ENCODE measurements around the gene HSPA12A. TPM values are rescaled to one million over a fixed set of nuclear protein-coding genes. Genes with fewer than 3 reads are reported as not detected.

Gene HSPA12A
- polyA plus RNA-seq, 1 donor (not counting 4 experiments of a cell fraction or from before 2014, with no cell fraction given), result 8.1 TPM

DNA sequence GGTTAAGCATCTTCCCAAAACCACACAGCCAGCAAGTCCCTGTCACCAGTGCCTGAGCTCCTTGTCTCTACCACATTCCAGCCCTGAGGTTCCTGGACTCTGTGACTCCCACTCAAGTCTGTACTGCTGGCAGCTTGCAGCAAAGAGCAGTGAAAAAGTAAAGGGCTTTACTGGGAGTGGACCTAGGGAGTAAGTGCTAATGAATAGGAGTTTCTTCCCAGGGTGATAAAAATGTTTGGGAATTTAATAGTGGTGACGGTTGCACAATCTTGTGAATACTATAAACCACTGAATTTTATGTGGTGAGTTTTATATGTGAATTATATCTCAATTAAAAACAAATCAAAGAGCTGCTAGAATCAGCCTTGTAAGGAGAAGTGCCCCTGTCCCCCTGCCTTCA is 22.6 kb downstream of the HSPA12A start:
- no peak for FAIRE-seq
- TF ChIP-seq, protein P1, sequence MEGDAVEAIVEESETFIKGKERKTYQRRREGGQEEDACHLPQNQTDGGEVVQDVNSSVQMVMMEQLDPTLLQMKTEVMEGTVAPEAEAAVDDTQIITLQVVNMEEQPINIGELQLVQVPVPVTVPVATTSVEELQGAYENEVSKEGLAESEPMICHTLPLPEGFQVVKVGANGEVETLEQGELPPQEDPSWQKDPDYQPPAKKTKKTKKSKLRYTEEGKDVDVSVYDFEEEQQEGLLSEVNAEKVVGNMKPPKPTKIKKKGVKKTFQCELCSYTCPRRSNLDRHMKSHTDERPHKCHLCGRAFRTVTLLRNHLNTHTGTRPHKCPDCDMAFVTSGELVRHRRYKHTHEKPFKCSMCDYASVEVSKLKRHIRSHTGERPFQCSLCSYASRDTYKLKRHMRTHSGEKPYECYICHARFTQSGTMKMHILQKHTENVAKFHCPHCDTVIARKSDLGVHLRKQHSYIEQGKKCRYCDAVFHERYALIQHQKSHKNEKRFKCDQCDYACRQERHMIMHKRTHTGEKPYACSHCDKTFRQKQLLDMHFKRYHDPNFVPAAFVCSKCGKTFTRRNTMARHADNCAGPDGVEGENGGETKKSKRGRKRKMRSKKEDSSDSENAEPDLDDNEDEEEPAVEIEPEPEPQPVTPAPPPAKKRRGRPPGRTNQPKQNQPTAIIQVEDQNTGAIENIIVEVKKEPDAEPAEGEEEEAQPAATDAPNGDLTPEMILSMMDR (optimal IDR thresholded peaks at IDR 0.05 in 1 of 3, IDR thresholded peaks at IDR 0.05 in 1 of 3, conservative IDR thresholded peaks at IDR 0.05 in 1 of 3; ENCODE audit: extremely low read depth in 1 of 3, insufficient read depth in 2 of 3, low read length in 3 of 3), result no peak
- no peak for TF ChIP-seq EZH2 (IDR thresholded peaks at IDR 0.05; ENCODE audit: low read length)

DNA sequence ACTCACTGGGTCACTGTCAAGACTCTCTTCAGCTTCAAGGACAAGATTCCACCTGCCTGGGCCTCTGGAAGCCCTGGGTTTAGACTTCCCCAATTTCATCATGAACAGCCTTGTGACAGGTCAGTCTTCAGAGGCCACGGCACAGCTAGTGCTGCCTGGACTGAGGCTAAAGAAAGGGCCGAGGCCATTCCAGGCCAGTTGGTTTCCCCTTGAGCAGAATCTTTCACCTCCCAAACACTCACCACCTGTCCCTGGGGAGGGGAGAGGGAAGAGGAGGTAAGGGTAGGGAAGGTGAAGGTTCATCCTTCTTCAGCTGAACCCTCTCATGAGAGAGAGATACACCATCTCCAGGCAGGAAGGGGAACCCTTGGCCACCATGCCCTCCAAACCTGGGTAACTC is 24.3 kb downstream of the HSPA12A start:
- Histone ChIP-seq H4K20me1 (ENCODE audit: control insufficient read depth, extremely low read depth, insufficient read depth, low read length) (no peaks in the 10 kb centered on the region), H3K27me3 (ENCODE audit: control insufficient read depth, extremely low read depth, insufficient read depth, low read length) (no peaks in the 10 kb centered on the region), H3K79me2 (ENCODE audit: control insufficient read depth, insufficient read depth, low read length) (no peaks in the 10 kb centered on the region), H2AFZ (ENCODE audit: control insufficient read depth, low read length) (no peak overlapping the region), H3K9me3 (ENCODE audit: control insufficient read depth, low read depth, low read length) (no peaks in the 10 kb centered on the region), H3K4me2 (ENCODE audit: control insufficient read depth, extremely low read depth, insufficient read depth, low read depth, low read length) (no peak overlapping the region), H3K36me3 (ENCODE audit: control insufficient read depth in 2 of 2, extremely low read depth in 1 of 2, insufficient read depth in 2 of 2, low read length in 2 of 2) (no peaks in the 10 kb centered on the region), H3K4me3 (ENCODE audit: control insufficient read depth in 2 of 3, extremely low read depth in 1 of 3, insufficient read depth in 2 of 3, low read depth in 1 of 3, low read length in 3 of 3) (no peak overlapping the region), H3K9ac (ENCODE audit: control insufficient read depth, extremely low read depth, insufficient read depth, low read length) (no peak overlapping the region), H3K9me1 (ENCODE audit: control insufficient read depth, extremely low read depth, insufficient read depth, low read length) (no peaks in the 10 kb centered on the region), H3K27ac (ENCODE audit: control insufficient read depth, insufficient read depth, low read length) (no peak overlapping the region), H3K4me1 (ENCODE audit: control insufficient read depth, extremely low read depth, insufficient read depth, low read length) (no peaks in the 10 kb centered on the region)
- DNase-seq (ENCODE audit: low read depth, low spot score) (no peak), FAIRE-seq (no peak)
- TF ChIP-seq, protein P1 (optimal IDR thresholded peaks at IDR 0.05 in 1 of 3, IDR thresholded peaks at IDR 0.05 in 1 of 3, conservative IDR thresholded peaks at IDR 0.05 in 1 of 3; ENCODE audit: extremely low read depth in 1 of 3, insufficient read depth in 2 of 3, low read length in 3 of 3), result no peak
- TF ChIP-seq EZH2 (IDR thresholded peaks at IDR 0.05; ENCODE audit: low read length), result no peak
- dilution Hi-C loops (cut with MboI; ENCODE audit: extremely low pct_ligation_motif_present, low sequenced_read_pairs), result no loop called here

More for the DNA sequence above, 22.6 kb downstream of the HSPA12A start:
- H3K79me2 ChIP-seq (ENCODE audit: control insufficient read depth, insufficient read depth, low read length), result no peaks in the 10 kb centered on the region
- H3K36me3 ChIP-seq (ENCODE audit: control insufficient read depth in 2 of 2, extremely low read depth in 1 of 2, insufficient read depth in 2 of 2, low read length in 2 of 2), result no peaks in the 10 kb centered on the region
- H3K4me1 ChIP-seq (ENCODE audit: control insufficient read depth, extremely low read depth, insufficient read depth, low read length), result no peaks in the 10 kb centered on the region
- no peak overlapping the region for H3K4me2 ChIP-seq (ENCODE audit: control insufficient read depth, extremely low read depth, insufficient read depth, low read depth, low read length)
- H3K4me3 ChIP-seq (ENCODE audit: control insufficient read depth in 2 of 3, extremely low read depth in 1 of 3, insufficient read depth in 2 of 3, low read depth in 1 of 3, low read length in 3 of 3), result no peak overlapping the region
- H3K9ac ChIP-seq (ENCODE audit: control insufficient read depth, extremely low read depth, insufficient read depth, low read length), result no peak overlapping the region
- no peak overlapping the region for H3K27ac ChIP-seq (ENCODE audit: control insufficient read depth, insufficient read depth, low read length)
- no peaks in the 10 kb centered on the region for H3K27me3 ChIP-seq (ENCODE audit: control insufficient read depth, extremely low read depth, insufficient read depth, low read length)
- DNase-seq (ENCODE audit: low read depth, low spot score), result no peak
- H3K9me3 ChIP-seq (ENCODE audit: control insufficient read depth, low read depth, low read length), result no peaks in the 10 kb centered on the region
- dilution Hi-C loops (cut with MboI; ENCODE audit: extremely low pct_ligation_motif_present, low sequenced_read_pairs), result no loop called here
- H4K20me1 ChIP-seq (ENCODE audit: control insufficient read depth, extremely low read depth, insufficient read depth, low read length), result no peaks in the 10 kb centered on the region
- no peak overlapping the region for H2AFZ ChIP-seq (ENCODE audit: control insufficient read depth, low read length)
- no peaks in the 10 kb centered on the region for H3K9me1 ChIP-seq (ENCODE audit: control insufficient read depth, extremely low read depth, insufficient read depth, low read length)

All from keratinocyte (primary cell).